Activated T-cell treated with anti-CD3 and anti-CD28 coated beads for 4 hours (primary cell): ENCODE measurements around the gene SMARCD2.
"Not testable (repeated sequence)": the region's sequence is repeated elsewhere in the genome, so short reads cannot be mapped to it uniquely, and the experiment has no call there.

ENCODE experiments used
- DNase-seq: peaks from one replicate; pipeline ENCODE4 v3.0.0-alpha.2; 2020

The SMARCD2 gene

DNA sequence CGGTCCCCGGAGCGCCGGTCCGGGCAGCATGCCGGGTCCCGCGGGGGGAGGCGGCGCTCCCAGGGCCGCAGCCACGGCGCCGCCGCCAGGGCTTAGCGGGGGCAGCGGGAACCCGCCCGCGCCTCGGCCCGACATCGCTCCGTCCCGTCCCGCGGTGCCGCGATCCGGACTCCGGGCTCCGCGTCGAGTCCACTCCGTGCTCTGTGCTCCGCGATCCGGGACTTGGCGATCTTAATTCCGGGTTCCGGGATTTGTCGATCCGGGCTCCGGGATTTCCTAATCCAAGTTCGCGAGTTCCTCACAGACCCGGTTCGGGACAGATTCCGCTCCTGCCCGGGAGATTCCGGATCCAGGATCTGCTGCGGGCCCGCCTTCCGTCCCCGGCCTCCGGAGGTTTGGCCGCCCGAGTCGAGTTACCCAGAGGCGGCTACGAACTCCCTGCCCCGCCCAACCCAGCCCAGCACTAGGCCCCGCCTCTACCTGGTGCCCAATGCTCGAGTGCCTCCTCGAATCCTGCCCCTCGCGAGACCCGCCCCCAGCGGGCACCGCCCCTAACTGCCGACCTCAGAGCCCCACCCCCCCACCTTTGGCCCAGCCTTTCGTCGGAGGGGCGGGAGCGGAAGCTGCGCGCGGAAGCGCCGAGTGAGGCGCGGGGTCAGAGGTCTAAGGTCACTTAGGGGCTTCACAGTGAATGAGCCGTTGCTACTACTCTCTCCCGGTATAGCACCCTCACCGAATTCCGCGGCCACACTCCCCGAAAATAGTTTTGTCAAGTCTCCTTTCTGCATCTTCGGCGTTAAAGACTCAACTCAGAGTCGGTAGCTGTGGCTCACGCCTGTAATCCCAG, at the start of gene SMARCD2:
Gene SMARCD2, minus strand, starts transcription at position 146 of the 847 bp plus-strand sequence. Its CDS starts 11 bp downstream, at position 135.
- DNase-seq = peak; percentile 98

DNA sequence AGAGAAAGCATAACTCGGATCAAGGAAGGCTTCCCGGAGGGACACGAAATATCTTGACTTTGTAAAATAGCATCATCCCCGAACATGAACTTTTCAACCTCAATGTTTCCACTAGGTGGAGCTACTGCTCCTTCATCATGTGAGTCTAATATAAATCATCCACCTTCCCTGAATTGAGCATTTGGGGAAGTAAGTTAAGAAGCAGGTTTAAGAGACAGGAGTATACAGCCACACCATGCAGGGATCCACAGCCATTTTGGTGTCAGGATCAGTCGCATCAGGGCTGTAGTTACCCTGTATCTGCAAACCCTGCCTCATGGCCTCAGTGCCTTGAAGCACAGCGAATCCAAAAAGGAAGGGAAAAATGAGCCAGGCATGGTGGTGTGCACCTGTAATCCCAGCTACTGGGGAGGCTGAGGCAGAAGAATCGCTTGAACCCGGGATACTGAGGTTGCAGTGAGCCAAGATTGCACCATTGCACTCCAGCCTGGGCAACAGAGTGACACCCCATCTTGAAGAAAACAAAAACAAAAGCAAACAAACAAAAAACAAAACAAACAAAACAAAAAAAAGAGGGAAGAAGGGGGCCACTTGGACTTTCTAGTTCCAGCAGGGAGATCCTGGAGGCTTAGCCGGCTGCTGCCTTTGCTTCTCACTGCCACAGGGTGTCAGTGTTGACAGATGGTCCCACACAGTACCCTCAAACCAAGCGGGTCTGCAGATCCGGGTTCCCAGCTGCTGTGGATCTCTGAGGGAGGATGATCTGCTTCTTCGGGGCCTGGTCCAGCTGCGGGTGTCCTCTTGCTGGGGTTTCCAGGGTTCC, 46.8 kb upstream of the SMARCD2 start:
- not testable (repeated sequence) for DNase-seq

DNA sequence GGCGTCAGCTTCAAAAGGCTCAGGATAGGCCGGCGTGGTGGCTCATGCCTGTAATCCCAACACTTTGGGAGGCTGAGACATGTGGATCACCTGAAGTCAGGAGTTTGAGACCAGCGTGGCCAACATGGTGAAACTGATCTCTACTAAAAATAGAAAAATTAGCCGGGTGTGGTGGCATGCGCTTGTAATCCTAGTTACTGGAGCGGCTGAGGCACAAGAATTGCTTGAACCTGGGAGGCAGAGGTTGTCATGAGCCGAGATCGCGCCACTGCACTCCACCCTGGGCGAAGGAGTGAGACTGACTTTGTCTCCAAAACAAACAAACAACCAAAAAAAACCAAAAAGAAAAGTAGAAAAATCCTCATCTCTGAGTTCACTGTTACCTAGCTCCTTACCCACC, 42.6 kb upstream of the SMARCD2 start:
- not testable (repeated sequence) for DNase-seq

DNA sequence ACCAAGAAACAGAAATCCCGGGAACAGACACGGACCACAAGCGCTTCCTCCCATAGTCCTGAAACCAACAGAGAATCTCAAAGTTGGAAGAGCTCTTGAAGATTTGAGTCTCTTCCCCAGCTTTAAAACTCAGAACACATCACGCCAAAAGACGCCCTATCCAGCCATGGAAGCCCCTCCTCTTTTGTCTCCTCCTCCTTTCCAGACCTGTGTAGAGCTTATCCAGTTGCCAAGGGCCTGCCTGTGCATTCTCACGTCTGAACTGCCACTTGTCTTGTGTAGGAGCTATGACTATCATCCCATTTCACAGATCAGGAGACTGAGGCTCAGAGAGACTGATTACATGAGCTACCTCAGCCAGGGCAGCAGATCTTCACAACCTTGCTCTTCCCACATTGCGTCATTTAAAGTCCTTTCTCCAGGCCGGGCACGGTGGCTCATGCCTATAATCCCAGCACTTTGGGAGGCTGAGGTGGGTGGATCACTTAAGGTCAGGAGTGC, 40.2 kb upstream of the SMARCD2 start:
- DNase-seq = not testable (repeated sequence)

DNA sequence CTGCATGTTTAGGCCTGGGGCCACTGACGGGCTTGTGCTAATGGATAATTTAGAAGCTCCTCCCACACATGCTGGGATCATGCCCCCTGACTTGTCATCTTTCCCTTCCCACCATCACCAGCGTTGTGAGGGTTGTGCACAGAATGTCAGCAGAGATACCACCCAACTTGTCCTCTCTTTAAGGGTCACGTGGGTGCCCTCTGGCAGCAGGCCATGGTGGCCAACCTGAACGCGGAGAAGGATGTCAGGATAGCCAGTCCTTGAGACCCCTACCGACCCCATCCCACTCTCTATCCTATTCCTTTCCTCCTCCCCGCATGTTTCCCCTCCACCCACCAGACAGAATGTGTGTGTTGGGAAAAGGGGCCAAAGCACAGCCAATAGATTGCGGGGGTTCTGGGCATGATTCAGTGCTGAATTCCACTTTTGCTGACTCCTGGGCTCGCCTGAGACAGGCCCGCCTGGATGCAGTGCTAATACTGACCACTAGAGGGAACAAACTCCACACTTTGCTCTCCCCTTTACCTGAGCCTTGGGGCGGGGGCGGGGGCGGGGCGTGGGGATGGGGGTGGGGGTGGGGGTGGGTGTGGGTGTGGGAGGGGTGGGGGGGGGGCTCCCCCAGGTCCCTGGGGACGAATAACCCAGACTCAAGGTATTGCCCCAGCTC, 39.6 kb upstream of the SMARCD2 start, which contains the start of gene GH2:
Gene GH2, minus strand, starts transcription at position 10 of the 667 bp plus-strand sequence. CDS start 143 bp downstream, outside the sequence.
- peak; percentile 46 for DNase-seq

DNA sequence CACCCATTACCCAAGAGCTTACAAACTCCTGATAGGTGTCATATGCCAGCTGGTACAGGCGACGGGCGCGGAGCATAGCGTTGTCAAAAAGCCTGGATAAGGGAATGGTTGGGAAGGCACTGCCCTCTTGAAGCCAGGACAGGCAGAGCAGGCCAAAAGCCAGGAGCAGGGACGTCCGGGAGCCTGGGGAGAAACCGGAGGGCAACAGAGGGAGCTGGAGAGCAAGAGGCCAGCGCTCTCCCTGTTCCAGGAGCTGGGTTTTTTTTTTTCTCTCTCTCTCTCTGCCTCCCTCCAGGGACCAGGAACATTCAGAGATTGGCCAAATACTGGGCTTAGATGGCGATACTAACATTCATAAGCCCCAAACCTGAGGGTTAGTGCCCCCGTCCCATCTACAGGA, 38.9 kb upstream of the SMARCD2 start:
- not testable (repeated sequence) for DNase-seq

DNA sequence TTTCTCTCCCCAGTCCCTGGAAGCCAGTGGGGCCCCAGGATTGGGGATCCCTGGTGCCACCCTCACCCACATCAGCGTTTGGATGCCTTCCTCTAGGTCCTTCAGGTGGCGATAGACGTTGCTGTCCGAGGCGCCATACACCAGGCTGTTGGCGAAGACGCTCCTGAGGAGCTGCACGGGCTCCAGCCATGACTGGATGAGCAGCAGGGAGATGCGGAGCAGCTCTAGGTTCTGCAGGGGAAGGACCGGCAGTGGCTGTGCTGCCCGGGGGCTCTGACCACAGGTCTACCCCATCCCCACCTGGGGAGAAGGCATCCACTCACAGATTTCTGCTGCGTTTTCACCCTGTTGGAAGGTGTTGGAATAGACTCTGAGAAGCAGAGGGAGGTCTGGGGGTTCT, 38.2 kb upstream of the SMARCD2 start:
- no peak for DNase-seq

DNA sequence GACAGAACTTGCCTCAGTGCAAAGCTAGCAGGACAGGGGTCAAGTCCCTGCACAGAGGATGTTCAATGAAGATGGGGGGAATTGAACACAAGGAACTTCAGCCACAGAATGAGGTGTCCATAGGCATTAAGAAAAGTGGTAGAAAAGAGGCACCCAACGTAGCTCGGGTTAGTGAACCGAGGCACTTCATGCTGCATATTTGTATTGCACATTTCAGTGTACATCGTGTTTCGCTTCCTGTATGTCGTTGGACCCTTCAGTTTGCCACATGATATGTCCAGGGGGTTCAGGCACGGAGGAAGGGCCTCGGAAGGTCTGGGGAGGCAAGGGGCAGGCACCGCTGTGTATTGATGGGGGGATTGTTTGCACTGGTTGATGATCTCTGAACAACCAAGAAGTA, 35.9 kb upstream of the SMARCD2 start:
- not testable (repeated sequence) for DNase-seq

DNA sequence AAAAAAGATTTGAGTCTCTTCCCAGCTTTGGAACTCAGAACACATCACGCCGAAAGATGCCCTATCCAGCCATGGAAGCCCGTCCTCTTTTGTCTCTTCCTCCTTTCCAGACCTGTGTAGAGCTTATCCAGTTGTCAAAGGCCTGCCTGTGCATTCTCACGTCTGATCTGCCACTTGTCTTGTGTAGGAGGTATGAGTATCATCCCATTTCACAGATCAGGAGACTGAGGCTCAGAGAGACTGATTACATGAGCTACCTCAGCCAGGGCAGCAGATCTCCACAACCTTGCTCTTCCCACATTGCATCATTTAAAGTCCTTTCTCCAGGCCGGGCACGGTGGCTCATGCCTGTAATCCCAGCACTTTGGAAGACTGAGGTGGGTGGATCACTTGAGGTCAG, 32.2 kb upstream of the SMARCD2 start:
- DNase-seq = not testable (repeated sequence)

DNA sequence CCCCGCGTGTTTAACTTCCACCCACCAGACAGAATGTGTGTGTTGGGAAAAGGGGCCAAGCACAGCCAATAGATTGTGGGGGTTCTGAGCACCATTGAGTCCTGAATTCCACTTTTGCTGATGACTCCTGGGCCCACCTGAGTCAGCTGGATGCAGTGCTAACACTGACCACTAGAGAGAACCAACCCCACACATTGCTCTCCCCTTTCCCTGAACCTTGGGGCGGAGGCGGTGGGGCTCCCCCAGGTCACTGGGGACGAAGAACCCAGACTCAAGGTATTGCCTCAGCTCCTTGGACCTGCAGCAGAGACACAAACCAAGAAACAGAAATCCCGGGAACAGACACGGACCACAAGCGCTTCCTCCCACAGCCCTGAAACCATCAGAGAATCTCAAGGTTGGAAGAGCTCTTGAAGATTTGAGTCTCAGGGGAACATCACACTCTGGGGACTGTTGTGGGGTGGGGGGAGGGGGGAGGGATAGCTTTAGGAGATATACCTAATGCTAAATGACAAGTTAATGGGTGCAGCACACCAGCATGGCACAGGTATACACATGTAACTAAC, 31.7 kb upstream of the SMARCD2 start:
- not testable (repeated sequence) for DNase-seq

DNA sequence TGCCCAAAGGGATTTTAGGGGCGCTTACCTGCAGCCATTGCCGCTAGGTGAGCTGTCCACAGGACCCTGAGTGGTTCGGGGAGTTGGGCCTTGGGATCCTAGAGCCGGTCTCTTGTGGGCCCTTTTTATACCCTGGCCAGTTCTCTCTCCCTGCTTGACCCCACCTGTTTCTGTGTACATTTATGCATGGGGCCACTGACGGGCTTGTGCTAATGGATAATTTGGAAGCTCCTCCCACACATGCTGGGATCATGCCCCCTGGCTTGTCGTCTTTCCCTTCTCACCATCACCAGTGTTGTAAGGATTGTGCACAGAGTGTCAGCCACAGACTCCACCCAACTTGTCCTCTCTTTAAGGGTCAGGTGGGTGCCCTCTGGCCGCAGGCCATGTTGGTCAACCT, 31.1 kb upstream of the SMARCD2 start, which contains the start of gene CSH2:
Gene CSH2, minus strand, starts transcription at position 101 of the 400 bp plus-strand sequence. Its CDS starts 63 bp downstream, at position 38.
- DNase-seq = not testable (repeated sequence)

DNA sequence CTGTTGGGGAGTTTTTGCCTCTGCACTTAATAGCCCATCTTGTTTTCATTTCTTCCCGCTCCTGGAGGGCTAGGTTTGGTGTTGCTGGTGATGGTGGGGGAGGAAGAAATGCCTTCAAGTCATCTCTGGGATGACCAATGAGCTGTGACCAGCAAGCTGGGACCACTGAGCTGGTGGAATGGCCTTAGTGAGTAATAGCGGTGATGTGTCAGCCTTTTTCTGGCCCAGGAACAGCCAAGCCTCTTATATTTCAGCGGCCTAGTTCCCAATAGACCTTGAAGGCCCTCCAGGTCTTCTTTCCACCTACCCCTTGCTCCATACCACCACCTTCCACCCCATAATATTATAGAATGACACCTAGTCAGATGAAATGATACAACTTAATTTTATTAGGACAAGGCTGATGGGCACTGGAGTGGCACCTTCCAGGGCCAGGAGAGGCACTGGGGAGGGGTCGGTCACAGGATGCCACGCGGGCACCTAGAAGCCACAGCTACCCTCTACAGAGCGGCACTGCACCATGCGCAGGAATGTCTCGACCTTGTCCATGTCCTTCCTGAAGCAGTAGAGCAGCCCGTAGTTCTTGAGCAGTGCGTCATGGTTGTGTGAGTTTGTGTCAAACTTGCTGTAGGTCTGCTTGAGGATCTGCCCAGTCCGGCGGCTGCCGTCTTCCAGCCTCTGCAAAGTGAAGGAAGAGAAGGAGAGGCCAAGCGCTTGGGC, 29.3 kb upstream of the SMARCD2 start:
- DNase-seq = not testable (repeated sequence)

DNA sequence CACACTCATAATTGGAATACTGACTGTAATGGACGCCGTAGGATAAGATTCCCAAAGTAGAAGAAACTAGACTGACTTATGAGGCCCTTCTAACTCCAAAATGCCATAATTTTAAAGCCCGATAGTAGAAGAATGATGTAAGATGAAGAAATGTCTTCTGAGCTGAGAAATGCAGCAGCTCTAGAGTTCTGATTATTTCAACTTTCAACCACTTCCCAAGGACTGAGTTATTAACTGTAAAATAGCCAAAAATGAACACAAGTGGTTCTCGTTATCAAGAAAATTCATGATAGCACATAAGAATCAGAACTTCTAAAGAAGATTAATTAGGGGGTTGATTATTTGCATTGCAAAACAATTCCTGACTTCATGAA, 27.8 kb upstream of the SMARCD2 start:
- DNase-seq = not testable (repeated sequence)

DNA sequence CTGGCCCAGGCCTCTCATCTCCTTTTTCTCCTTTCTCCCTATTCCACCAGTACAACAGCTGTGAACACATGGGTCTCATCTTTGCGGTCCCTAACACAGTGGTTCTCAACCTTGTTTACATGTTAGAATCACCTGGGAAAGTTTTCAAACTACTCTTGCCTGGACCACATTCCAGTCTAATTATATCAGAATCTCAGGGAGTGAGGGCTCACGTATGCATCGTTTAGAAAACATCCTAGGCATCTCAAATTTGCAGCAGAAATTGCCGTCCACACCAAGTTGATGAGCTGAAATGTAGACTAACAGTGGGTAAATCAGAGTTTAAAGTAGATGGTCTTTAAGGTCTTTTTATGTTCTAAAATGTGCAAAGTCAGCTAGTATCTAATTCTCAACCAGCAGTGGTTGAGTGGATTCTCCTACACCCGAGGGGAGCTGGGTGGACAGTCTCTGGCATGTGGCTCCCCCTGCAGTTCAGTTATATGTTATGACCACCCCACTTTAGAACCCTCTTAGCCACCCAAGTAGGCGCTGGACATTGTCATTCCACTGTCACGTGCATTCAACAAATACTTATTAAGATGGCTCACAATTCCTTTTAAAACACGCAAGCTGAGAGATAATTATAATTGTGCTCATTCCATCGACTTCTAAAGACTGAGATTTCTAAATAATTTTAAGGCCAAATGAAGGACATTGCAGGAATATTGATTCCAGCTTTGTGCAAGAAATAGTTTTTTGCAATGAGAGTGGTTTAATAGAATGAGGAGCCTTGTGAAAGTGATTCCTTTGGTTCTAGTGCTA, 27.2 kb upstream of the SMARCD2 start:
- DNase-seq = not testable (repeated sequence)

DNA sequence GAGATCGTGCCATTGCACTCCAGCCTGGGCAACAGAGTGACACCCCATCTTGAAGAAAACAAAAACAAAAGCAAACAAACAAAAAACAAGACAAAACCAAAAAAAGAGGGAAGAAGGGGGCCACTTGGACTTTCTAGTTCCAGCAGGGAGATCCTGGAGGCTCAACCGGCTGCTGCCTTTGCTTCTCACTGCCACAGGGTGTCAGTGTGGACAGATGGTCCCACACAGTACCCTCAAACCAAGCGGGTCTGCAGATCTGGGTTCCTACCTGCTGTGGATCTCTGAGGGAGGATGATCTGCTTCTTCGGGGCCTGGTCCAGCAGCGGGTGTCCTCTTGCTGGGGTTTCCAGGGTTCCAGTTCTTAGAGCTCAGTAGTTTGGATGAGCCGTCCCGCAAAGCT, 24.1 kb upstream of the SMARCD2 start:
- not testable (repeated sequence) for DNase-seq

DNA sequence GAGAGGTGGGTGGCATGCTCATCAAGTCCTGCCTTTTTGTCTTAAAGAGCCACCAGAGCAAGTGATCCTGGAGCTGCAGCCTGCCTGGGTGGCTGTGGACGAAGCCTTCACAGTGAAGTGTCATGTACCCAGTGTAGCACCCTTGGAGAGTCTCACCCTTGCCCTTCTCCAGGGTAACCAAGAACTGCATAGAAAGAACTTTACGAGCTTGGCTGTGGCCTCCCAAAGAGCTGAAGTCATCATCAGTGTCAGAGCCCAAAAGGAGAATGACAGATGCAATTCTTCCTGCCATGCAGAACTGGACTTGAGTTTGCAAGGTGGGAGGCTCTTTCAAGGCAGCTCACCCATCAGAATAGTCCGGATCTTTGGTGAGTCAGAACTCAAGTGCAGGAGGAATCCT, 16.8 kb upstream of the SMARCD2 start:
- no peak for DNase-seq

DNA sequence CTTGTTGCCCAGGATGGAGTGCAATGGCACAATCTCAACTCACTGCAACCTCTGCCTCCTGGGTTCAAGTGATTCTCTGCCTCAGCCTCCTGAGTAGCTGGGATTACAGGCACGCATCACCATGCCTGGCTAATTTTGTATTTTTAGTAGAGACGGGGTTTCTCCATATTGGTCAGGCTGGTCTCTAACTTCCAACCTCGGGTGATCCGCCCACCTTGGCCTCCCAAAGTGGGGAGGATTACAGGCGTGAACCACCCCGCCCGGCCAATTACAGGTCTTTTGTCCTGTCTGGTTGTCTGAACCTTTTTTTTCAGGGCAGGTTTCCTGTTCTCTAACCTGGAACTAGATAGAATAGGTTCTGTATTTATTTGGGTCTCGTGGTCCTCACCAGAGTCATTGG, 13.9 kb upstream of the SMARCD2 start:
- not testable (repeated sequence) for DNase-seq

DNA sequence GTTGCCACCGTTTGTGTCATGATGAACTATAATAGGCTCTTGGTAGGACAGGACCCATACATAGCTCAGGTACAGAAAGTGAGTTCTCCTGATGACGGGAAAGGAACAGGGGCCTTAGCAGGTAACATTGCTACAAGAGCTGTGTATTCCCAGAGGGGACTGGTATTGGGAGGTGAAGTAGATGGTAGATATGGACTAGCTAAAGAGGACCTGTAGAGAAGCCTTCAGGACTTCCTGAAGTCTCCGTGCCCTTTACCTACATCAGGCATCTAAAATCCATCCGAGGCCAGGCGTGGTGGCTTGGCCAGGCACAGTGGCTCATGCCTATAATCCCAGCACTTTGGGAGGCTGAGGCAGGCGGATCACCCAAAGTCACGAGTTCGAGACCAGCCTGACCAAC, 12.7 kb upstream of the SMARCD2 start:
- DNase-seq = no peak

DNA sequence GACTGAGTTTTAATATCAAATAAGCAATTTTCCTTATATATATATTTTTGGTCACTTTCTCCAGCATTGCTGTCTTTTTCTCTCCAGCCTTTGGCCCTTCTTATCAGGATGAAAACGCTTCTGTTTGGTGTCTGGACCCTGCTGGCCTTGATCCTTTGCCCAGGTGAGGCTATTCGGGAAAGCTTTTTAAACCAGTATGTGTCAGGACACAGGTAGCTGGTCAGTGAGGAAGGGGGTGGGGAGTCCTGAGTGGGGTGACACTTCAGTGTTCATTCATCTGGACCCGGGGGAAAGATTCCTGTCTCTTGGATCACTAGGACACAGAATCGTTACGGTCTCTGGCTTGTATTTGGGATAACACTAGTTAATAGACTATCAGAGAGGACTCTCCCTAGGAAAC, 12.2 kb upstream of the SMARCD2 start:
- DNase-seq = no peak

DNA sequence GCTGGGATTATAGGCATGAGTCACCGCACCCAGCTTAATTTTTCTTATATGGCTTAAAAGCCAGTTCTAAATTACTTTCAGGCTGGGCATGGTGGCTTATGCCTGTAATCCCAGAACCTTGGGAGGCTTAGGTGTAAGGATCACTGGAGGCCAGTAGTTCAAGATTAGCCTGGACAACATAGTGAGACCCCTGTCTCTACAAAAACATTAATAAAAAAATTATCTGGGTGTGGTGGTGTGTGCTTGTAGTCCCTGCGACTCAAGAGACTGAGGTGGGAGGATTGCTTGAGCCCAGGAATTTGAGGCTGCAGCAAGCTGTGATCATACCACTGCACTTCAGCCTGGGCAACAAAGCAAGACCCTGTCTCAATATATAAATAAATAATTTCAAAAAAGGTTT, 10.8 kb upstream of the SMARCD2 start:
- DNase-seq = no peak

DNA sequence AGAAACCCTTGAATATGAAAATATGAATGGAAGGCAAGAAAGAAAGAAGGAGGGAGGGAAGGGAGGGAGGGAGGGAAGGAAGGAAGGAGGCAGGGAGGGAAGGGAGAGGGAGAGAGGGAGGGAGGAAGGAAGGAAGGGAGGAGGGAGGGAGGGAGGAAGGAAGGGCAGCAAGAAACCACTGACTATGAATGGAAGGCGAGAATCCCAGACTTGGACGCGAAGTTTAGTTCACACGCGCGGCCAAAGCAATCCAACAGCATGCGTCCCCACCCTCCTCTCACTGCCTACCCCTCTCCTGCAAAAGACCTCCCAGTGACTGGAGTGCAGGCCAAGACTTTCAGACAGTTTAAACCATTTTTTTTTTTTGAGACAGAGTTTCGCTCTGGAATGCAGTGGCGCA, 7.9 kb upstream of the SMARCD2 start:
- DNase-seq = no peak
